IgD-negative memory B cell (primary cell): ENCODE measurements around the gene PCSK1. TPM values are rescaled to one million over a fixed set of nuclear protein-coding genes. Genes with fewer than 3 reads are reported as not detected.
"Not testable (repeated sequence)": the region's sequence is repeated elsewhere in the genome, so short reads cannot be mapped to it uniquely, and the experiment has no call there.

Experiments
- H3K27ac Mint-ChIP-seq, 3 donors: one replicate each; pipeline ENCODE4 v1.8.0; 2020 to 2022; ENCODE audit warnings: mild to moderate bottlenecking in 3 of 3, mixed read lengths in 3 of 3, moderate library complexity in 1 of 3
- H3K27me3 Mint-ChIP-seq: one replicate; pipeline ENCODE4 v1.8.0; 2021; ENCODE audit warnings: mixed read lengths
- H3K36me3 Mint-ChIP-seq: one replicate; pipeline ENCODE4 v1.8.0; 2020; ENCODE audit warnings: mild to moderate bottlenecking, mixed read lengths
- H3K4me1 Mint-ChIP-seq, 3 donors: one replicate each; pipeline ENCODE4 v1.8.0; 2020 to 2022; ENCODE audit warnings: mixed read lengths in 3 of 3, mild to moderate bottlenecking in 1 of 3
- H3K4me3 Mint-ChIP-seq, 4 donors: one replicate each; pipeline ENCODE4 v1.8.0; 2020 to 2022; ENCODE audit warnings: mild to moderate bottlenecking in 4 of 4, mixed read lengths in 4 of 4, moderate library complexity in 3 of 4
- H3K9me3 Mint-ChIP-seq, 3 donors: one replicate each; pipeline ENCODE4 v1.8.0; 2020 to 2021; ENCODE audit warnings: mixed read lengths in 3 of 3, mild to moderate bottlenecking in 1 of 3
- polyA plus RNA-seq: library from polyadenylated mRNA; unstranded; fragments of 300-500 nt; fragmentation: Illumina TruSeq; gene quantifications from one replicate; pipeline ENCODE4 v1.2.3, GENCODE V29; 2021

PCSK1 gene
- polyA plus RNA-seq, 1 donor from 2014 or later: not detected

DNA sequence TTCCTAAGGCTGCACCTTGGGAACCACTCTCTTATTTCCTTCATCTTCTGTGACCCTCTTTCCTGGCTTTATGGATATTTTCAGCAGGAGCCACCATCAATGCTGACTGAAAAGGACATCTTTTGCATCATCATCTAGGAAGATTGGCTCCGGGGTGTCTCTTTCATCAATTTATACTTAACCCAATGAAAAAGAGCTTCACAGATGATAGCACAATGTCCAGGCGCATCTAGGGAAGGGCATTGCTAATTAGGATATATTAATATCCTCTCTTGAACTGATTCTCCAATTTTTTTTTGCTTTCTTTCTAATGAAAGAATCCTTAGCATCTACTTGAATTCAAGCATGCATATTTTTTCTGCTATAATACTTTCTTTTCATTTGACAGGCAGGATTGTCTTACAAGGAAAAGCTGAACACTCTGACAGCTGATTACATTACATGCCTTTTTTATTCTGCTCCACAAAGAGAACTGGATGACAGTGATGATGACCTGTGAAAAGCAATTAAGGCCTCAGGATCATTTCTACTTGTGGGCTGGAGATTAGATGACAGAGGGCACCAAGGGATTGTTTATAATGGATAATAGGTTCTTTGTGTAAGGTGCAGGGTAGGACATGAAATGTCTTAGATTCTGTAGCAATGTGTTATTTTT, 60.2 kb downstream of the PCSK1 start:
- Mint-ChIP-seq H3K27me3 (peaks cover 11% of the 10 kb centered on the region), H3K27ac (no peak overlapping the region), H3K4me3 (no peak overlapping the region), H3K9me3 (peaks cover 0 to 1% (median 0%) of the 10 kb centered on the region in 3 donors), H3K4me1 (no peaks in the 10 kb centered on the region), H3K36me3 (no peaks in the 10 kb centered on the region)

DNA sequence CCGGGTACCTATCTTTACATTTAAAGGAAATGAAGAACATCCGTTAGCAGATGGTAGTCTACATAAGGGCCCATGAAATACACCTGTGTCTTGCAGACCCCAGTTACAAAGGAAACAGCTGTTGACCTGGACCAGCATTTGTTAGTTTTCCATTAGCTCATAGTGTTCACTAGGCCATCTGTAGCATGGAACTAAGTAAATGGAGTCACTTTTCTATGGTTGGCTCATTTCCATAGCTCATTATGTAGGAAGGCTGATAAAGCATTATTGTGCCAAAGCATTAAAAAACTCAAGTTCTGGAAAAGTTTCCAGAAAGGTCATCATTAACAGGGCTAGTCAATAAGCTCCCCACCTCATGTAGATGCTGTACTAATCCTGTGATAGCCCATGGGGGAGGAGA, 62.1 kb downstream of the PCSK1 start:
- H3K36me3 Mint-ChIP-seq: peaks cover 2% of the 10 kb centered on the region
- H3K27me3 Mint-ChIP-seq: peaks cover 11% of the 10 kb centered on the region
- H3K9me3 Mint-ChIP-seq: peaks cover 0 to 1% (median 0%) of the 10 kb centered on the region in 3 donors
- H3K4me3 Mint-ChIP-seq: no peak overlapping the region
- H3K27ac Mint-ChIP-seq: no peak overlapping the region
- H3K4me1 Mint-ChIP-seq: no peaks in the 10 kb centered on the region

DNA sequence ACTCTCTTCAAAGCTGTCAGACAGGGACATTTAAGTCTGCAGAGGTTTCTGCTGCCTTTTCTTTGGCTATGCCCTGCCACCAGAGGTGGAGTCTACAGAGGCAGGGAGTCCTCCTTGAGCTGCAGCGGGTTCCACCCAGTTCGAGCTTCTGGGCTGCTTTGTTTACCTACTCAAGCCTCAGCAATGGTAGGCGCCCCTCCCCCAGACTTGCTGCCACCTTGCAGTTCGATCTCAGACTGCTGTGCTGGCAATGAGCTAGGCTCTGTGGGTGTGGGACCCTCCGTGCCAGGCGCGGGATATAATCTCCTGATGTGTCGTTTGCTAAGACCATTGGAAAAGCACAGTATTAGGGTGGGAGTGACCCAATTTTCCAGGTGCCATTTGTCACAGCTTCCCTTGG, 65.7 kb downstream of the PCSK1 start:
- H3K9me3 Mint-ChIP-seq, H3K36me3 Mint-ChIP-seq, H3K4me3 Mint-ChIP-seq, H3K27ac Mint-ChIP-seq, H3K27me3 Mint-ChIP-seq, H3K4me1 Mint-ChIP-seq: not testable (repeated sequence)

DNA sequence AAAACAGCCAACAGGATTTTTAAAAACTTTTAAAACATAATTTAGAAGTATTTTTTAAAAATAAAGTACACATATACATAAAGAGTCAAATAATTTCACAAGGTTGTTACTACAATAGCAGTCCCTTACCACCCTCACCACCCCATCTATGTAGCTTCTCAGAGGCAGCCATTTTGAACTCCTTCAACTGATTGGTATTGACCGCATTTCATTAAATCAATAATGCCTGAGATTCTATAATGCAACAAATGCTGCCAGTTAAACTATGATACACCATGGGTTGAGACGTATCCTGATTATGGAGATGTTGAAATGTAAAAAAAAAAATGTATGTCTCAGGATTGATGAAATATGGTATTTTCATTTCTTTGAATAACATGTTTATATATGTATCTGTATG, 78.8 kb downstream of the PCSK1 start:
- Mint-ChIP-seq H3K27ac (no peak overlapping the region), H3K4me3 (no peak overlapping the region), H3K4me1 (no peaks in the 10 kb centered on the region), H3K27me3 (peaks cover 4% of the 10 kb centered on the region), H3K9me3 (peaks cover 0 to 7% (median 5%) of the 10 kb centered on the region in 3 donors), H3K36me3 (no peaks in the 10 kb centered on the region)

DNA sequence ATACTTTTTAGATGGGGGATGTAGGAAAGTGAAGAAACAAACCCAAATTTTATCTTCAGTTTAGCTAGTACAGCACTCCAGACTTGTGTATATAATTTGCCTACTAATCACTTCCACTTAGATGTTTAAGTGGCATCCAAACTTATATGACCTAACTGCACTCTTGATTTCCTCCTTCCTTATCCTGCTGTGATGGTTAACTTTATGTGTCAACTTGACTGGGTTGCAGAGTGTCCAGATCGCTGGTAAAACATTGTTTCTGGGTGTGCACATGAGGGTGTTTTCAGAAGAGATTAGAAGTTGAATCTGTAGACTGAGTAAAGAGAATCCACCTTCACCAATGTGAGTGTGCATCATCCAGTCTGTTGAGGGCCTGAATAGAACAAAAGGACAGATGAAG, 79.8 kb downstream of the PCSK1 start:
- H3K27me3 Mint-ChIP-seq: peaks cover 4% of the 10 kb centered on the region
- no peaks in the 10 kb centered on the region for H3K4me1 Mint-ChIP-seq
- no peaks in the 10 kb centered on the region for H3K36me3 Mint-ChIP-seq
- peaks cover 0 to 7% (median 5%) of the 10 kb centered on the region in 3 donors for H3K9me3 Mint-ChIP-seq
- no peak overlapping the region for H3K4me3 Mint-ChIP-seq
- no peak overlapping the region for H3K27ac Mint-ChIP-seq

DNA sequence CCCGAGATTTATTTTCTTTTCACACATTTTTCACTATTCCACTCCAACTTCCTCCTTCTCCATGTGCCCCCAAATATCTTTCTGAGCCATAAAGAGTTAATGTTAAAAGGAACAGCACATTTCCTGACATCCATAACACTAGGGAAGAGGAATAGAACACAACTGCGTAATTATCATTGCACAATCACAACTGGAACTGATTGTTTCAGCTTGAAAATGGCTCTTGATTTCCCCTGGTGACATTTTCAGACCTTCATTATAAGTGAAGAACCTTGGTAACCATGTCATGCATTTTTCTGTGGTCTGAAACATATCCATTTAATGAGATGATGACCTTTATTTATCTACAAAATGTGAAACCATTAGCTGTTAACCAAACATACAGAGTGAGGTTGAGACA, 82.4 kb downstream of the PCSK1 start:
- peaks cover 0 to 7% (median 2%) of the 10 kb centered on the region in 3 donors for H3K9me3 Mint-ChIP-seq
- no peak overlapping the region for H3K4me3 Mint-ChIP-seq
- no peak overlapping the region for H3K27ac Mint-ChIP-seq
- no peaks in the 10 kb centered on the region for H3K4me1 Mint-ChIP-seq
- no peaks in the 10 kb centered on the region for H3K36me3 Mint-ChIP-seq
- peaks cover 2% of the 10 kb centered on the region for H3K27me3 Mint-ChIP-seq

DNA sequence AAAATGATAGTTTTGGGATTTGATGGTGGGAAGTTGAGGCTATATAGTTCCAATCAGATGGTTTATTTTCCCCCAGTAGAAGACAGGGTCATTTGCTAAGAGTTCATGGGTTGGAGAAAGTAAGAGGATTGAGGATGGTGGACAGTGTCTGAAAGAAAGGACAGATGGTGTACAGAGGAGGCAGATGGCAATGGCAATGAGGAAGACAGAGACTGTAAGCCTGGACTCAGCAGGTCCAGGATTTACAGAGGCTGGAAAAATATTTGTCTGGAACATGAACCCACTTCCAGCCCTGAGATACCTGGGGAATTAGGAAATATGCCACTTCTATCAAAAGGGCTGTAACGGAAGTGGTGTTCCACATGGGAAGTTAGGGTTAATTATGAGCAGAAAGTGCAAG, 84.5 kb downstream of the PCSK1 start:
- Mint-ChIP-seq H3K36me3 (no peaks in the 10 kb centered on the region), H3K27me3 (no peaks in the 10 kb centered on the region), H3K4me1 (no peaks in the 10 kb centered on the region), H3K27ac (no peak overlapping the region), H3K4me3 (no peak overlapping the region), H3K9me3 (peaks cover 0 to 7% (median 2%) of the 10 kb centered on the region in 3 donors)

DNA sequence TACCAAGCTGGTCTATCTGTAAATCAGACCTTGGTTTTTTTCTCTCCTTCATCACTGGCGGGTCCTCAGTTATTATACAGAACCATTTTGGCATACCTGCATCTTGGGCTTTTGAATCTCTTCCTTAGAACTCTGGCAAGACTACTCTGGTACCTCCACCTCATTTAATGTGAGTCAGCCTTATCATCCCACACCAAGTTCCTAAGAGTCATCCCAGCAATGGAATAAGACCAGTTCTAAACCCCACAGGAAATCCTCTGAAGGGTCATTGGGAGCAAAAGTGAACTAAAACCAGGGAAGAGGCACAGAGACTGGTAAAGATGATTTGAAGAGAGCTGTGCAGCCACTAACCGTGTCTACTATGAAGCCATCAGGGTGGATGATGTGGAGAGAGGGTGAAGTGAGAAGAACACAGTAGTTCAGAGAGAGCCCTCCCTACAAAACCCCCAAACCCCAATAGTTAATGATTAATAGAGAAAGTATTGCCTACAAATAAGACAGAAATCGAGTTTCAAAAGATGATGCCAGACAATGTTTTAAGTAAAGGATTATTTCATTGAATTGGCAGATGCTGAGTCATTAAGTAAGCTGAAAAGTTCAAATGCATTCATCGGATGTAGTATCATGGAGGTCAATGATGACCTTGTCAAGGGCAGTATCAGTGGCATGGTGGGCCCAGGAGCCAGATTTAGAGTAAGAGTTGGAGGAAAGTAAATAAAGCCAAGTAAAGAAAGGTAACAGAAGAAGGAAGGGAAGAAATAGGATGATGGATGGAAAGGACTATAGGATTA, 85.4 kb downstream of the PCSK1 start:
- peaks cover 0 to under 1% (median under 1%) of the 10 kb centered on the region in 3 donors for H3K9me3 Mint-ChIP-seq
- no peaks in the 10 kb centered on the region for H3K36me3 Mint-ChIP-seq
- no peak overlapping the region for H3K4me3 Mint-ChIP-seq
- no peak overlapping the region for H3K27ac Mint-ChIP-seq
- H3K27me3 Mint-ChIP-seq: no peaks in the 10 kb centered on the region
- H3K4me1 Mint-ChIP-seq: no peaks in the 10 kb centered on the region

DNA sequence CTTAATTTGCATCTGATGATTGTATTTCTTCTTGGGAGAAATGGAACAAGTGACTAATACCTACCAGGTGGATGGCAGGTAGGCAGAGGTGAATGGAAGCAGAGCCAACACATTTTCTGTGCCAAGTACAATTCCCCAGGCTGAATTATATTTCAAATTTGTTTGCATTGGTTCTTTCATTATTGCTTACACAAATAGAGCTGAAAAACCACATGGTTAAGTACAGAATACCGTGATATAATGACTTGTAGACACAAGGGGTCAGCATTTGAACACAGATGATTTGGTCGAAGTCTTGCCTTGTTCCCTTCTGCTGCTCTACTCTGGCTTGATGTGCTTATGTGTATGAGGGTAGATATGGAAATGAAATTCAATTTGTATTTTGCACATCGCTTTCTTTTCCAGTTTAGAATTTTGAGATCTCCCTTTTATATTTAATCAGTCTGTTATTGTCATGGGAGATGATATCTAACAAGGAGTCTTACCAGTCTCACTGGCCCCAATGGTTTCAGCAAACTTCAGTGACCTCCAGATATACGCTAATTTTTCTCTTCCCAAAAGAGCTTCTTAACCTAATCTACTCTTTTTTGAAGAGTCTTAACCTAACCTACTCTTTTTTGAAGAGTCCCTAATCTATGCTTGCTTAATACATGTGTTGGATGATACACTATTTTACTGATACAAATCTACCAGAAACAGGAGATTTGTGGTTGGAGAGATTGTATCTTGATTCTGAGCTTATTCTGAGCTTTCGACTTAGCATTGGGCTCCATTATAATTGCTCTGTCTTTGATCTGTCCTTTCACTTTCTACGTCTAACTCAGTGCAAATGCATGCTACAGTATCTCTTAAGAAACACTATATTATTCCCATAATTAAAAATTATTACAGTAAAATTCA, 88.1 kb downstream of the PCSK1 start:
- no peaks in the 10 kb centered on the region for H3K9me3 Mint-ChIP-seq
- H3K27ac Mint-ChIP-seq: no peak overlapping the region
- H3K4me1 Mint-ChIP-seq: no peaks in the 10 kb centered on the region
- H3K36me3 Mint-ChIP-seq: no peaks in the 10 kb centered on the region
- no peak overlapping the region for H3K4me3 Mint-ChIP-seq
- H3K27me3 Mint-ChIP-seq: no peaks in the 10 kb centered on the region

DNA sequence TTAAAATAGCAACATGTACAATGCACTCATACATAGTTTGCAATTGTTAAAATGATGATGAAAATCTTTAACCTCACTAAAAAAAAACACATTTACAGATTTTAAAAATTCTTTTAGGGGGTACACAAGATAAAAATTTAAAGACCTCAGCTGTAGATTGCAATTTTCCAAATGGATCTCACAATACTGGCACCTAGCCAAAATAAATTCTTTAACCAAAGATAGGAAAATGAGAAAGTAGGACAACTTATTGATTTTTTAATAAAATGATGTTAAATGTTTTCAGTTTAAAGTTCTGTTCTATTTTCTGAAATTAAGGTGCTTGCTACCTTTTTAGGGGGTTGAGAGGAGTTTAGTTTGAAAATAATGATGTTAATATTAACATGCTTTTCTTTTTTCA, 90.0 kb downstream of the PCSK1 start:
- H3K27ac Mint-ChIP-seq: no peak overlapping the region
- H3K27me3 Mint-ChIP-seq: no peaks in the 10 kb centered on the region
- H3K4me3 Mint-ChIP-seq: no peak overlapping the region

DNA sequence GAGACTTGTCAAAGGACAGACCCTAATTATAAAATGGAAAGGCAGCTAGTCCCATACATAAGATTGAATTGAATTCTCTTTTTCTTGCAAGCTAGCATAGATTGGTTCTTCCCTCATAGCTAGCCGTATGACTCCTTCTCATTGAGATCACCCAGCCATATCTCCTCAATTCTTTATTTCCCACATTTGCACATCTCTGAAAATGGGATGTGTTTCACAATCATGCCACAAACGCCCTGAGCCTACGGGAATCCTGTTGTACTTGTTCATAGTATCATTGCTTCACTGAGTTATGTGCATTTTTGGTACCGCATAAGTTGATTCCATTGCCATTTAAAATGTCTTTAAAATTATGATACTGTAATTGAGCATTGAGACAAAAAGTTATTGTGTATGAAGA, 90.5 kb downstream of the PCSK1 start:
- Mint-ChIP-seq H3K27ac (no peak overlapping the region), H3K27me3 (no peaks in the 10 kb centered on the region), H3K4me3 (no peak overlapping the region), H3K36me3 (no peaks in the 10 kb centered on the region), H3K4me1 (no peaks in the 10 kb centered on the region), H3K9me3 (no peaks in the 10 kb centered on the region)

More for the DNA sequence above, 90.0 kb downstream of the PCSK1 start:
- Mint-ChIP-seq H3K36me3 (no peaks in the 10 kb centered on the region), H3K4me1 (no peaks in the 10 kb centered on the region), H3K9me3 (no peaks in the 10 kb centered on the region)

Other genes starting within 250 kb of the PCSK1 start
- 71.7 TPM for gene CAST, start 229.1 kb upstream of the PCSK1 start, polyA plus RNA-seq